ENCODE data around the gene USP12.

Gene USP12

DNA sequence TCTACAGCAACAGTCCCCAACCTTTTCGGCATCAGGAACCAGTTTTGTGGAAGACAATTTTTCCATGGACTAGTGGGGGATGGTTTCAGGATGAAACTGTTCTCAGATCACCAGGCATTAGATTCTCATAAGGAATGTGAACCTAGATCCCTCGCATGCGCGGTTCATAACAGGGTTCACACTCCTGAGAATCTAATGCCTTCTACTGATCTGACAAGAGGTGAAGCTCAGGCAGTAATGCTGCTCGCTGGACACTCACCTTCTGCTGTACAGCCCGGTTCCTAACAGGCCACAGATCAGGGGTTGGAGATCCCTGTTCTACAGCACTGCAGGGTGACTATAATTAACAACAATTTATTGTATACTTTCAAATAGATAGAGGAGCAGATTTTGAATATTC is 21.9 kb downstream of the USP12 start:
- TF ChIP-seq REST (IDR thresholded peaks at IDR 0.05; ENCODE audit: insufficient read depth in 1 of 2, low read depth in 2 of 2, low read length in 2 of 2): no peak
- TF ChIP-seq TAF1 (IDR thresholded peaks at IDR 0.05; ENCODE audit: borderline replicate concordance, insufficient read depth, low read length): no peak
- TF ChIP-seq SIN3A (IDR thresholded peaks at IDR 0.05; ENCODE audit: borderline replicate concordance, insufficient read depth, low read length): no peak
- no peak for TF ChIP-seq FOXP2 (optimal IDR thresholded peaks at IDR 0.05; ENCODE audit: borderline replicate concordance, extremely low read depth, extremely low read length, insufficient read depth)
- TF ChIP-seq POLR2AphosphoS5 (IDR thresholded peaks at IDR 0.05; ENCODE audit: low read depth, low read length): no peak

DNA sequence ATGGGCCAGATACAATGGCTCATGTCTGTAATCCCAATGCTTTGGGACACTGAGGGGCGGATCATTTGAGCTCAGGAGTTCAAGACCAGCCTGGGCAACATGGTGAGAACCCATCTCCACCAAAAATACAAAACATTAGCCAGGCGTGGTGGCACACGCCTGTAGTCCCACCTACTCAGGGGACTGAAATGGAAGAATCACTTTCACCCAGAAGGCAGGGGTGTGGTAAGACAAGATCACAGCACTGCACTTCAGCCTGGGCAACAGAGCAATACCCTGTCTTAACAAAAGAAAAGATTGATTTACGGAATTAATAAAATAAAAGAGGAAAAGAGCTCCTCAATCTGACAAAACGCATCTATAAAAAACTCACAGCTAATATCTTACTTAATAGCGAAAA is 22.7 kb downstream of the USP12 start:
- TF ChIP-seq TAF1 (IDR thresholded peaks at IDR 0.05; ENCODE audit: borderline replicate concordance, insufficient read depth, low read length) (no peak), REST (IDR thresholded peaks at IDR 0.05; ENCODE audit: insufficient read depth in 1 of 2, low read depth in 2 of 2, low read length in 2 of 2) (no peak), SIN3A (IDR thresholded peaks at IDR 0.05; ENCODE audit: borderline replicate concordance, insufficient read depth, low read length) (no peak), POLR2AphosphoS5 (IDR thresholded peaks at IDR 0.05; ENCODE audit: low read depth, low read length) (no peak), FOXP2 (optimal IDR thresholded peaks at IDR 0.05; ENCODE audit: borderline replicate concordance, extremely low read depth, extremely low read length, insufficient read depth) (no peak)

DNA sequence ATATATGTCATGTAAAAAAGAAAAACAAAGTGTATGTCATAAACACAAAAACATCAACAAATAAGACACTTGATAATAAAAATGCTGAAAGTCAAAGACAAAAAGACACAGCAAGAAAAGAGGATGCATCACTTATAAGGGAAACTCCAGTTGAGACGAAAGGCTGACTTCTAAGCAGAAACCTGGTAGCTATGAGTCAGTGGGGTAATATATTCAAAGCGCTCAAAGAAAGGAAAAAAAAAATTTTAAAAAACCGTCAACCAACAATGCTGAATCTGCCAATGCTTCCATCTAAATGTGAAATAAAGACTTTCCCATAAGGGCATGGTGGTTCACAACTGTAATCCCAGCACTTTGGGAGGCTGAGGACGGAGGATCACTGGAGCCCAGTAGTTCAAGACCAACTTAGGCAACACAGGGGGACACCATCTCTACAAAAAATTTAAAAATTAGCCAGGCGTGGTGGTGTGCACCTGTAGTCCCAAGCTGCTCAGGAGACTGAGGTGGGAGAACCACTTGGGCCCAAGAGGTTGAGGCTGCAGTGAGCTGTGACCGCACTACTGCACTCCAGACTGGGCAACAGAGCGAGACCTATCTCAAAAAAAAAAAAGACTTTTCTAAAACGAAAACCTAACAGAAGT is 24.0 kb downstream of the USP12 start:
- TF ChIP-seq TAF1 (IDR thresholded peaks at IDR 0.05; ENCODE audit: borderline replicate concordance, insufficient read depth, low read length): no peak
- no peak for TF ChIP-seq SIN3A (IDR thresholded peaks at IDR 0.05; ENCODE audit: borderline replicate concordance, insufficient read depth, low read length)
- TF ChIP-seq FOXP2 (optimal IDR thresholded peaks at IDR 0.05; ENCODE audit: borderline replicate concordance, extremely low read depth, extremely low read length, insufficient read depth): no peak
- no peak for TF ChIP-seq POLR2AphosphoS5 (IDR thresholded peaks at IDR 0.05; ENCODE audit: low read depth, low read length)
- TF ChIP-seq REST (IDR thresholded peaks at IDR 0.05; ENCODE audit: insufficient read depth in 1 of 2, low read depth in 2 of 2, low read length in 2 of 2): no peak

- TF ChIP-seq FOXP2 (optimal IDR thresholded peaks at IDR 0.05; ENCODE audit: borderline replicate concordance, extremely low read depth, extremely low read length, insufficient read depth): no peak
- no peak for TF ChIP-seq SIN3A (IDR thresholded peaks at IDR 0.05; ENCODE audit: borderline replicate concordance, insufficient read depth, low read length)
- no peak for TF ChIP-seq TAF1 (IDR thresholded peaks at IDR 0.05; ENCODE audit: borderline replicate concordance, insufficient read depth, low read length)
- TF ChIP-seq POLR2AphosphoS5 (IDR thresholded peaks at IDR 0.05; ENCODE audit: low read depth, low read length): no peak
- no peak for TF ChIP-seq REST (IDR thresholded peaks at IDR 0.05; ENCODE audit: insufficient read depth in 1 of 2, low read depth in 2 of 2, low read length in 2 of 2)
These were observed 29.9 kb downstream of the USP12 start for GRCh38 chr13:27141746-27142145.
